Measurements from ENCODE around the gene AK9.

The AK9 gene

DNA sequence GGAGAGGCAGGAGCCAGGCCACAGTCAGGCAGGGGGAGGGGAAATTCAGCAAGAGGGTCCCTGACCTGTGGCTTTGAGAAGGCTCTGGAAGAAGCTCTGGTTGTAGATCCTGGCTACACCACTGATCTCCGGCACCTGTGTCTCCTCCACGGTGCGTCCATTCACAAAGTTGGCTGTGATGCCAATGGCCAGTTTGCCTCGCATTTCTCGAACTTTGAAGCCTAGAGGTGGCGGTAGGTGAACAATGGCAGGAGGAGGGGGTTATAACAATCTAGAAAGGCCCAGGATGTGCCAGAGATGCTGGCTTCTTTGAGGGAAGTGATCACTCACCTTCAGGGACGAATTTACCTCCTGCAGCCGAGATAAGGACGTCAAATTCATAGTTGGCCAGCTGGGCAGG is 238.8 kb downstream of the AK9 start:
- DNase-seq (ENCODE audit: low spot score), result no peak
- TF ChIP-seq CTCF (IDR thresholded peaks at IDR 0.05; ENCODE audit: extremely low read depth, missing control alignments), result no peak

GRCh38 chr6:109451376-109451775 is 239.6 kb downstream of the AK9 start:
- no peak for DNase-seq (ENCODE audit: low spot score)
- no peak for TF ChIP-seq CTCF (IDR thresholded peaks at IDR 0.05; ENCODE audit: extremely low read depth, missing control alignments)

DNA sequence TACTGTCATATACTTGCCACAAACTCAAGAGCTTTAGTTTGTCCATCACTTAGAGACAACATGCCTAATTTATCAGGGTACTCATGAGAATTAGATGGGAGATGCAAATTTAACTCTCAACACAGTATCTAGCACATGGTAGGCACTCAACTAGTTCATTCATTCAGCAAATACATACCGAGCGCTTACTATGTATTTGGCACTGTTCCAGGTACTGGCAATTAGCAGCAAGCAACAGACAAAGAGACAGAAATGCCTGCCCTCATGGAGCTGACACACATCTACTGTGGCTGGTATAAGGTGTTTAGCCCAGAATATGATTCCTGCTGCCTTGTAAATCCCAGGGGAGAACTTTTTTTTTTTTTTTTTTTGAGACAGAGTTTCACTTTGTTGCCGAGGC is 240.2 kb downstream of the AK9 start:
- DNase-seq (ENCODE audit: low spot score), result no peak
- no peak for TF ChIP-seq CTCF (IDR thresholded peaks at IDR 0.05; ENCODE audit: extremely low read depth, missing control alignments)

- no peak for TF ChIP-seq CTCF (IDR thresholded peaks at IDR 0.05; ENCODE audit: extremely low read depth, missing control alignments)
- no peak for DNase-seq (ENCODE audit: low spot score)
Measured at GRCh38 chr6:109449795-109450673, 241.0 kb downstream of the AK9 start.

- no peak for TF ChIP-seq CTCF (IDR thresholded peaks at IDR 0.05; ENCODE audit: extremely low read depth, missing control alignments)
Measured at GRCh38 chr6:109449064-109449794, 241.8 kb downstream of the AK9 start.

GRCh38 chr6:109448615-109449014 is 242.4 kb downstream of the AK9 start:
- no peak for TF ChIP-seq CTCF (IDR thresholded peaks at IDR 0.05; ENCODE audit: extremely low read depth, missing control alignments)

More at GRCh38 chr6:109449064-109449794, 241.8 kb downstream of the AK9 start:
- DNase-seq (ENCODE audit: low spot score), result no peak

More at GRCh38 chr6:109448615-109449014, 242.4 kb downstream of the AK9 start:
- no peak for DNase-seq (ENCODE audit: low spot score)
